HG03460 (cell line): ENCODE data around the gene C1orf116.

Experiments
- ATAC-seq: cut with Tn5 transposase; IDR thresholded peaks from one replicate; pipeline ENCODE4 v1.9.1; 2021; ENCODE audit not compliant: unreplicated experiment

The C1orf116 gene

DNA sequence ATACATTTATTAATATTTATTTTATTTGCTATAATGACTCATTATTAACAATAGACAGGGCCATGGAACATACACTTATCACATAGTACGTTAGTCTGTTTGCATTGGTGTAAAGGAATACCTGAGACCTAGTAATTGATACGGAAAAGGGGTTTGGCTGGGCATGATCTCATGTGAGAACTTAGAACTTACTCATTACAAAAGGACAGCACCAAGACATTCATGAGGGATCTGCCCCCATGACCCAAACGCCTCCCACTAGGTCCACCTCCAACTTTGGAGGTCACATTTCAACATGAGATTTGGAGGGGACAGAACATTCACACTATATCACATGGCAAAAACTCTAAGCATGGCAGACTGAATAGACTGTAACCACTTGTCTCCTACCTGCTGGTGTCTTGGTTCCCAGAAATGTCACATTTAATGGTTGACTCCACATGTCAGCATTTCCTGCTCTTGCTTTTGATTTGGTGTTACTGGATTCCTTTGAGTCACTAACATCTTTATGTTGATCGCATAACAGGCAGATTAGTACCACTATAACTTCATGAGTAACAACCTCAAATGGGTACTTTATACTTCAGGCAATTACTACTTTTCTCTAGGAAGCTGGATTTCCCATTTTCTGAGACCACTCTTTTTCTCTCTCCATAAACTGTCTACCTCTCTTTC is 3.5 kb upstream of the C1orf116 start:
- no peak for ATAC-seq

DNA sequence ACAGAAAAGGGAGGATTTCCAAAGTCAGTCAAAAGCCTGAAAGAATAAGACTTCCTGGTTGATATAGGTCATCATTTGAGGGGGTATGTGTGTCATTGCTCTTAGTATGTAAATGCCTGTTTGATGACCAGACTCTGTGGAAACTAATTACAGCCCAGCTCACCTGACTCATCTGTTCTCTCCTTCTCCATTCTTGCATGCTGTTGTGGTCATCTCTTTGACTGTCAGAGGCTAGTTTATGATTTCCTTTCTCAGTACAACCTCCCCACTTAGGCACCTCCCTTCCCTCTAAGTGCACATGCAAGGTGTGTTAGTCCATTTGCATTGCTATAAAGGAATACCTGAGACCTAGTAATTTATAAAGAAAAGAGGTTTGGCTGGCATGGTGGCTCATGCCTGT is 2.4 kb upstream of the C1orf116 start:
- no peak for ATAC-seq

DNA sequence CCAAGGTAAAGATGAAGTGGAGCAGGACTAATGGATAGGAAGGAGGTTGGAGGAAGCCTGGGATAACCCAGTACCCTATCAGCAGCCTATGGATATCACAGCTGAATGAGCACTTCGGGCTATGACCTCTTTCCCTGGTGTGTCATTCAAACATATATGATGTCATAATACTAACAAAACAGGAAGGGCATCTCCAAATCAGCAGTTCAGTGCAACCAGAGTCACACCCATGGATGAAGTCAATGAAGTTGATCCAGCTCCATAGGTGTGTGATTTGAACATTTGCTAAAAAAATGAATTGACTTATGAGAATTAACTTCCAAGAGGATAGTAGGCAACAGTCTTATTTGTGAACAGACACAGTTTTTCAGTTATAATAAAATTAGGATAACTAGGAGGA is 1.7 kb upstream of the C1orf116 start:
- no peak for ATAC-seq

DNA sequence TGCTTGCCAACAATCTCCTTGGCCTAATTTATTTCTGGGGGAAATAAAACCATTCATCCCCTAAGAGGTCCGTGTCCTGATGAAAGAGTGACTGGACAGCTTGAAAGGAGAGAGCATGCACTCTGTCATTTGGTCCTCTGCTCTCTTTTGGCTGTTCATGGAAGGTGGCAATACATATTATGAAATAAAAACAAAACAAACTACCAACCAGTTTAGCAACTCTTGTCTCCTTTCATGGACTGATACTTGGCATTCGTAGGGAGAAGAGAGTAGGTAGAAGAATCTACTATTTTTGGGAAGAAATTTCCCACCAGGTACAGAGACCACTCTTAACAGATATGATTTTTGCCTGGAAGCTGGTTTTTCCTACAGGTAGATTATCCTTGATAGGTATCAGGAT is 746 bp upstream of the C1orf116 start:
- no peak for ATAC-seq

DNA sequence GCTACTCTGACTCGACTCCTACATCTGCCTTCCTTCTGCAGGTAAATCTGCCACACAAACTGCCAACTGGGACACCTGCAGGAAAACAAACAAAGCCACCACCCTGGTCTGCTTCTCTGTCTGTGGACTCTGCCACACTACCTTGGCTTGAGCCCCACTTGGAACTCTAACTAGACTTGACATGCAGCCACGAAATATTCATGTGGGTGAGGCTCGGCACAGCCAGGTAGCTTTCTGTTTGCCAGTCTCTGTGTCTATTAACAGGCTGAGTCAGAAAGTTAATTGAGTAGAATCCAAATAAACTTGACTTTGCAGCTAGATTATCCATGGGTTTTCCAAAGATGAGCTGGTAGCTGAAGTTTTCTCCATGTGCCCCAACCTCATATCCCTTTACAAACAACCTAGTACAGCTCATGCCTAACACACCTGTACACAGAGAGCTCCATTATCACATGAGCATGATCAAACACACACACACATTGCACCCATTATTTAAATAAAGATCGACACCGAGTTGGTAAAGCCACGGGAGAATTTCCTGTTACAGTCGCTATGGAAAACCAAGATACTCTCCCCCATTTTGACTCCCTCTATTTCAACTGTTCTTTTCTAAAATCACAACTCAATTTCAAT is 808 bp downstream of the C1orf116 start:
- no peak for ATAC-seq

DNA sequence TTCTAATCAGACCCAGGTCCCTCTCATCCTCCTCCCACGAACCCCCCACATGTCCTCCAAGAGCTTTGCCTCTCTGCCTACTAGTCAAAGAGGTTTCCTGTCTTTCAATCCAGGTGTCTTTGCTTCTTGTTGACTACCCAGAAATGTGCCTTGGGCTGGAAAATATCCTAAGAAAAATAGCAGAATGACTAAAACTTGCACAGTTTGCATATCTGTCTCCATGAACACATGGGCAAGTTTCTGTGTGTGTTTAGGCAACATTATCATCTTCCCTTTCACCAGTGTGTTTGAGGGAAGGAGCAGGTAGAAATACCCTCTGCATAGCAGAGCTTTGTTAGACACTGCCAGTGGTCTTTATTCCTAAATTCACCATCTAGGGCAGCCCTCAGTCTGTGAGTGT is 1.5 kb downstream of the C1orf116 start:
- ATAC-seq = no peak

DNA sequence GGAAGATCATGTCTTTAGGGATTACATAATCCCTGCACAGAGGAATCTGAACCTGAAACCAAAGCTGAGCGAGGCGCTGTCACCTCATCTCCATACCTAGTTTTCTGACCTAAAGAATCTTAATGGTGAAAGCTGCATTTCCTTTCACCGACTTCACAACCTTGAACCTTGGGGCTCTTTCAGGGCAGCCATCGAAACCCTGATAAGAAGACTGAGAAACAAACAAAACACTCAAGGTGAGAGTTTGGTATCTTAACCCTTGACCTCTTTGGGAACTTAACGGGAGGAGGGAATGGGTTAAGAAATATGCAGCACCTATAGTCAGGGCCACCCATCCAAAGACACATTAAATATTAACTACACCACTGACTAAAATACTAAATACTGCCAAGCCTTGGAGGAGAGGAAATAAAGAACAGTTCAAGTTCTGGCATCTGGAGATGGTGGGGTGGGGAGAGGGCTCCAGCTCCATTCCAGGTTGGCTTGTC is 2.0 kb downstream of the C1orf116 start:
- no peak for ATAC-seq

DNA sequence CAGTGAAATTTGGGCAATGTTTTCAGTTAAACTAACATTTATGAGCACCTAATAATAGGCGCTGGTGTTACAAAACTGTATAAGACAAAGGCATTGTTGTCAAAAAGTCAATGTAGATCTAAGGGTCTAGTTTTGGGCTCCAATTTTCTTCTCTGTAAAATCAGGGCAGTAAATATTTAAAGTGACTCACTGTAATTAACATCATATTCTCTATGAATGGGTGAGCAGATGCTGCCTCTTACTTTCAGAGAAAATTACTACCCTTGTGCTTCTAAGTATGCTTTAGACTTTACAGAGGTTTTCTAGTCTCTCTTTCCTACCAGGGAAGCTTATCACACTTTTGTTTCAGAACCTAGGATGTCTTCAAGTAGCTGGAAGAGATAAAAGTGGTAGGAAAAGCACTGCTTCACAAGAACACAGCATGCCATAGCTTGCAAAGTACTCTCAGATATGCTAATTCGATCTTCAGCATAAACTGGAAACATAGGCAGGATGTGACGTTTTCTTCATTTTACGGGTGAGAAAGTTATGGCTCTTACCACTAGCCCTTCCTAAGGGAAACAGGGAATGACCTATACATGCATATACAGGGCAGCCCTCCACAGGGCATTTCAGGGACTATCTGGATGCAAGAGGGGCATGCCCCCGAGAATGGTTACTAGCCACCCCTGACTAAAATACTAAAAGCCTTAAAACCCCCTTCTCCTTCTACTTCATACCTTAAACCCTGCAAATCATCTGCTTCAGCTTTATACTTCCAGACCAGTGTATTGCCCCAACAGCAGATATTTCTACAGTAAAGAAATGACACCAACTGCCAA is 2.6 kb downstream of the C1orf116 start:
- no peak for ATAC-seq

DNA sequence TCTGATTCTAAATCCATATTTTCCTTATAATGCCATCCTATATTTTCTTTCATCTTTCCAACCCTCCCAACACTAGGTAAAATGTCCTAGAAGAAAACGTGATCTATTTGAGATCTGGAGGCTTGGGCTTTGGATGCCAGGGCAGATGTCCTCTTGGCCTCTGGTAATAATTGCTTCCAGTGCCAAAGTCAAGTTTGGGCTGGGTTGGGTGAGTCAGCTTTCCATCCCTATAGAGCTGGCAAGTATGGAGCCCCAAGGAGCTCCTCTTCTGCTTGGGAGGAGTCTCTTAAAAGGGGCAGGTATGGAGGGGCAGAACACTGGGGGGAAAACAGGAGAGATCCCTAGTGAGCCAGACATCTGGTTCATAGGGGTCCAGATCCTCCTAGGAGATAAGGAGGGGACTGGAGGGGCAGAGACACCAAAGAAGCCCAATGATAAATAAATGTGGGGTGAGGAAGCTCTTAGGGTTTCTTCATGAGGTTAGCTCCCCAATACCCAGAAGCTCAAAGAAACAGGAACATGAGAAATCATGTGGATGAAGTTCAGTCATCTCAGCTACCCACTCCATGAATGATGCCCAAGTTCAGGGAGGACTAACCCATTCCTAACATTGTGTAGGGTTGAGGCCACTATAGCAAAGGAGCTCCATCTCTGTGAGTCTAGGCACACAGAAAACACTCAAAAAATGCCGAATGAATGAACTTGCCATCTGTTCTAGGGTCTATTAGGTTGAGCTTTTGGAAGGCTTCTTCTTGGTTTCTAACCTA is 3.5 kb downstream of the C1orf116 start:
- ATAC-seq = no peak

DNA sequence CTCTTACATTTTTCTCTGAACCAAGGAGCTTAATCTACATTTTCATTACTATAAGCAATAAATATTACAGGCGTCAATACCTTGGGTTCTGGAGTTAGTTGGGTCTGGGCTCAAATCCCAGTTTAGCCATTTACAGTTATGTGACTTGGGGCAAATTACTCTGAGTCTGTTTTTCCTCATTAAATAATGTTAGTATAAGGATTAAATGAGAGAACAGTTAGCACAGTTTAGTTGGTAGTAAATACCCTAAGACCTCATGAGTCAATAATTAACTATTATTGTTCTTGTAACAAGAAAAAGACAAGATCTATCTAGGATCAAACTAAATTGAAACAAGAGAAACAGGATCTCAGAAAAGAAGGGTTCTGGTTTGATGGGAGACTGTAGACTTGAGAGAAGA is 4.6 kb downstream of the C1orf116 start:
- ATAC-seq = no peak

DNA sequence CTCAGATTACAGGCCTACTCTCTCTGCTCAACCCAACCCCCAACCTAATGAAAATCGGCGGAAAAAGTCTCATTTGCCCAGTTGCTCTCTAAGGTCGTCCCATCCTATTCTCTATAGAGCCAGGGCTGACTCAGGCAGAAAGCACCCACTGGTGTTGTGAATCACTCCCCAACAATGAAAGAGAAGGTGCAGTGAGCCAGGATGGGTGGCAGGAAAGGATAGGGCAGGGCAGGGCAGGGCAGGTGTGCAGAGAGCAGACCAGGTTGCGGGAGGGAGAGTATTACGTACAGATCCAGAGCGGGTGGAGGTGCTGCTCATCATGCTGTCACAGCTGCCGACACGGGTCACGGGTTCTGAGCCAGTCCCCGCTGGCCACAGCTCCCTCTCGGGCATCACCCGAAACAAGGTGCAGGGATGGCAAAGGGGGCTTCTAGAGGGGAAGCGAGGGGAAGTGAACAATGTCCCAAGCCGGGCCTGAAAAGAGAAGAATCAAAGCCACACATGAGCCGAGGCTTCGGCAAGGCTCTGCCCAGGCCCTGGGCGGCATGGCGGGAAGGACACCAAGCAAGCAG is 5.3 kb downstream of the C1orf116 start:
- ATAC-seq = no peak

DNA sequence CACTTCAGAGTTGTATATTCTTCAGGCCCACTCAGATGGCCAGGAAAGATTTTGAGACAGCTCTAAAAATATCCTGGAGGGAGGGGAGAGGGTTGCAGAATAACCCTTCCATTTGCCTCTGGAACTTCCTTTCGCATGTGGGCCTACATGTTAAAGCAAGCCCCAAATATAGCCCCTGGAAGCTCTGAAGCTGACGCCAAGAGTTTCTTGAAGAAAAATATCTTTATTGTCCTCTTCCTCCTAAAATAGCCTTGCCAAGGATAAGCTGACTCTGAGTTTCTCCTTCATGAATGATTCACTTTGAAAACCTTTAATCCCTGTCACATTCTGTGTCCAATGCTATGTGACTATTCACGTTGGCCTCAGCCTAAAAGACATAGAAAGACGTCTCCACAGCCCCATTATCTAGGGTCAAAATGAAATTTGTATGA is 6.4 kb downstream of the C1orf116 start:
- ATAC-seq = no peak

DNA sequence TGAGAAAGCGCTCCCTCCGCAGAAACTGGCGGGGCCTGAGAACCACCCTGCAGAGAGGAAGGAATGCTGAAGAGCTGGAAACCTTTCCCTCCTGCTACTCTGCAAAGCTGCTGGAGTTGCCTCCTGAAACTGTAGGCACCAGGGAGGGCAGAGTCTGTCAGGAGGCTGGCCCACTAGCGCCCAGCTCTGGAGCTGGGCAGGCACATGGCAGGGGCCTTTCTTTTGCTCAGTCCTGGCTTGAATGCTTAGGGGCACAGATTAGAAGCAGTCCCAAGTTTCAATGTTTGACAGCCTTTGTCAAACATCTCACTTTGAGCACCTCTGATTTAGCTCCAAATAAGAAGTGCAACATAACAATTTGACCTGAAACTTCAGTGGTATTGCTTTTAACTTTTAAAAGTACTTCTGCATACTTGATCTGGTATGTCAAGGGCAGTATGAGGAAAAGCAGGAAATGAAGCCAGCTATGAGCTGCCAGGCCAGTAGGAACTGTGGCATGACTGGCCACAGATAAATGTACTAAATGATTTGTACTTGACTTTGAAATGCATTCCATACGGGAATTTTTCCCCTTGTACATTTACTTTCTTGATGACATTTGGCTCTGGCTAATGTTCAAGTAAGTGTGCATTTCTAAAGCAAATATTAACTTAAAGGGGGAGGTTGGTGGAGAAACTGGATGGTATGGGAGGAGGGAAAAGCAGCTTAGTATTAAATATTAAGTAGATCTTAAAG is 7.2 kb downstream of the C1orf116 start:
- no peak for ATAC-seq

DNA sequence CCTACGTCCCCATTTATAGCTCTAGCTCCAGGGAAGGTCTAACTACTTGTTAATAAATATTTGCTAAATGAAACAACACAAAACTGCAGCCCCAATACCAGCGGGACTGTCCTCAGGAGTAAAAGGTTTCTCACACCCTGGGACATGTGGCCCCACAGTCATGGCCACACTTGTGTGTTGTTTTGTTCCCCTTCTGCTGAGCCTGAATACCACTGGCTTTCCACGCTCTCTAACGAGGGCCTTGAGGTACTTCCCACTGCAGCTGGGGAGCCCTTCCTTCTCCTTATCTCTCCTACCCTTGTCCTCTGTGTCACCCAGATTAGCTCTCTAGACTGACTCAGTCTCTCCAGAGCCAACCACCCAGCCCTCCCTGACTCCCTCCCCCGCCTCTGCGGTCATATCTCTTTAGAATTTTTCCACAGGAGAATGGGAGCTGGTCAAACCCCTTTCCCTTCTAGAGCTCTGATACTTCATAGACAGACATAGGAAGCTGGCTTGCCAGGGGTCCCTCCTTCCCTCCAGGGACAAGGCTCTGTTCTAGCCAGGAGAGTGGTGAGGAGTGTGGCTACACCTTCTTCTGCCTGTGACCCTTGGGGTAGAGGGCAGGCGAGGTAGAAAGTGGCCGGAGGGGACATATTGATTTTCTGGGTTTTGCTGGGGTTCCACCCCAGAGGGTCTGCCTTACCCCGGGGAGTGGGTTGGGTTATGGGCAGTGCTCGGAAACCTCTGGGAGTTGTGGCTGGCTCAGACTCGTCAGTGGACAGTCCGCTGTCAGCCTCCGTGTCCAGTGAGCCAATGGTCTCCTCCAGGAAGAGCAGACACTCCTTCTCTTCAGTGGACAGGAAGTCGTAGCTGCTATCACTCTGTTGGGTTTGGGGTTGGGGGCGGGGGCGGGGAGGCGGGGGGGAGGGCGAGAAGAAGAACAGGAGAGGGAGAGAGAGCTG is 8.1 kb downstream of the C1orf116 start:
- ATAC-seq = no peak

DNA sequence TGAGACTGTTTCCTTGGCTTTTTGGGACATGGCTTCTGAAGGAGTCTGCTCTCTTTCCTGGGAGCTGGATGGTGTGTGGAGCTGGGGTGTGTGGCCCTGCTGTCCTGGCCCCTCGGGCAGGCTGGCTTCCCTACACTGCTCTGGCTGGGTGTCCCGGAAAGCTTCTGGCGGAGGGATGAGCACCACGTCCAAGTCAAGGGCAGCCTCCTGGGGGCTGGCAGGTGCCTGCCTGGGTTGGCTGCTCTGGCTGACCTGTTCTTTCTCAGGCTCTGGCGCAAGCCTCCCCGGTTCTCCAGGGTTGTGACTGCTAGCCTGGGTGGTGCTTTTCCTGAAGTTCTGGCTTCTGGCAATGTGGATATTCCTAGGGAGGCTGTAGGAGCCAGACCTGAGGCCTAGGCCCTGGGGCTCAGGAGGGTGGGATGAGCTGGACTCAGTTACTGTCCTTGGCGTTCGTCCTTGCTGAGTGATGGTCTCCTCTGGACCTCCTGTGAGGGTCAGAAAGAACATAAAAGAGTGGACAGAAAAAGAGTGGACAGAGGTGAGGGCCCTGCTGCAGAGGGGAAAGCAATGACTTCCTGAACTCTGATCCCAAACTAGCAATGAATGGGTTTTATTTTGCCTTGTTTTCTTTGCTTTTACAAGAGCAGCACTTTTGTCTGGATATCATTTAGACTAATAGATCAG is 9.4 kb downstream of the C1orf116 start:
- no peak for ATAC-seq

DNA sequence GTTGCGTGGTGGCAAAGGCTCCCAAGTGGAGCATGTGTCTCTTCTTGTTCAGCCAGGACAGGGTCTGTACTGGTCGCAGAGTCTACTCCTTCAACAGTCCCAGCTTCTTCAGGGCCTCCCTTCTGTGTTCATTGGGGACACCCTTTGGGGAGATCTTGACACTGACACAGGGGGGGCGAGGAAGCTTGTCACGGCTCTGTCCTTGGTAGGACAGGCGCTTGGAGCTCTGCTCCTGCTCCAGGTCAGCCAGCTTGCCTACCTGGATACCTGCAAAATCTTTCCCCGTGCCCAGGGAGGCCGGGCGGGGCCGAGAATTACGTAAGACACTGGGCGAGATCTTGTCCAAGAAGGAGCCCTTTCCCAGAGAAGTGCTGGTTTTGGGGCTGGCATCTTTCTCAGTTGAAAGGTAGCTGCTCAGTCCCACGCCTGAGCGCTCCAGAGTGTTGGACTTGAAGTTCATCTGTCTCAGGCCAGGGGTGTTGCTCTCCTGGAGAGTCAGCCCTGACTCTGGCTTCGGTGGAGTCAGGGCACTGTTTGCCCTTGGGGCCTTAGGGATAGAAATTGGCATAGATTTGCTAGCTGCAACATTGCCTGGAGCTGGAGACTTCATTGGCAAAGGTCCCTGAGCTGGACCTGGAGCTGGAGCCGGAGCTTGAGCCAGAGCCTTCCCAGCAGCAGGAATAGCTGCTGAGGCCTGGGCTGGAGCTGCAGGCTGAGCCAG is 10.5 kb downstream of the C1orf116 start:
- ATAC-seq = no peak

DNA sequence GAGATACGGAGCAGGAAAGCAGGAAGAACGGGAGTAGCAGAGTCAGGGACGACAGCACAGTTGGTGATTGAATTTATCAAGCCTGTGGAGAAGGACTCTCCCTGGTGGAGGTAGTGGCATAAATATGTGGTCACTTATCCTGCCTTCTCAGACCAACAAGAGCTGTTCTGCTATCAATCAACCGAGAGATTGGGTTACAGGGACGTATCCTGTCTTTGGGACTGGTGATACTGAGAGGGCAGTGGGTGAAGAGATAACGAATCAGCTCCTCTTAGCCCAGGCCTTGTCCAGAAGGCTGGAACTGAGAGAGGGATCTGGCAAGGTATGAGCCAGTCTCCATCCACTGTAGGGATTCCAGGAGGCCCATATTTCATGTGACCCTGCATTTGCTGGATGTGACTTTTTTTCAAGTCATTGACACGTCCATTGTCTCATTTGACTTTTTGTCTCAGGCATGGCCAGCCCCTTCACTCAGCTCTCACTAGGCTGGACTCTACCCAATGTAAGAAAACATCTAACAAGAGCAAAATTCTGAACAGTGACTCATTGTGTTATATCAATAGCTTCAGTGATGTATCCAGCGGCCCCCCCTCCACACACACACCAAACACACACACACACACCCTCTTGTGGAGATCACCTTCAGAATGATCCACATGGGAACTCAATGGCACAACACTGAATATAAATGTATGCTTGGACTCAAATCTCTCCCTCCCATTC is 11.3 kb downstream of the C1orf116 start:
- ATAC-seq = no peak
